H1 (cell line): ENCODE measurements around the gene TBC1D9. TPM values are rescaled to one million over a fixed set of nuclear protein-coding genes. Genes with fewer than 3 reads are reported as not detected.

Experiments used
- BRCA1 ChIP-seq: IDR thresholded peaks from 2 replicates; pipeline ENCODE4 v1.6.1; 2012; ENCODE audit warnings: low read depth, low read length, improper control_type of control experiment
- CBX5 ChIP-seq: fragments of 300-800, 300-1000 bp; sonication (generic); IDR thresholded peaks from 2 replicates; pipeline ENCODE4 v1.7.1; 2016; ENCODE audit warnings: antibody characterized with exemption, low read length, low read depth
- CHD7 ChIP-seq: fragments of 300-600 bp; sonication (generic); IDR thresholded peaks from 2 replicates; pipeline ENCODE4 v1.7.1; 2012; ENCODE audit warnings: low read length, moderate library complexity, mild to moderate bottlenecking, inconsistent platforms; ENCODE audit not compliant: insufficient replicate concordance
- GTF2F1 ChIP-seq: IDR thresholded peaks from 2 replicates; pipeline ENCODE4 v1.6.1; 2012; ENCODE audit warnings: low read depth, low read length, improper control_type of control experiment, borderline replicate concordance
- NRF1 ChIP-seq: IDR thresholded peaks from 2 replicates; pipeline ENCODE4 v1.6.1; 2011; ENCODE audit warnings: mild to moderate bottlenecking, low read depth, low read length, improper control_type of control experiment
- POU5F1 ChIP-seq: IDR thresholded peaks from 2 replicates; pipeline ENCODE4 v1.6.1; 2011; ENCODE audit warnings: low read depth, mild to moderate bottlenecking, low read length, moderate library complexity
- SIRT6 ChIP-seq: IDR thresholded peaks from one replicate; pipeline ENCODE4 v1.7.1; 2012; ENCODE audit warnings: low read length, inconsistent platforms
- SIX5 ChIP-seq: IDR thresholded peaks from 2 replicates; pipeline ENCODE4 v1.6.1; 2011; ENCODE audit warnings: mild to moderate bottlenecking, low read depth, low read length
- SP1 ChIP-seq: IDR thresholded peaks from 2 replicates; pipeline ENCODE4 v1.6.1; 2011; ENCODE audit warnings: low read depth, low read length
- SP2 ChIP-seq: IDR thresholded peaks from 2 replicates; pipeline ENCODE4 v1.6.1; 2012; ENCODE audit warnings: mild to moderate bottlenecking, low read length, inconsistent platforms
- SRF ChIP-seq: IDR thresholded peaks from 2 replicates; pipeline ENCODE4 v1.6.1; 2011; ENCODE audit warnings: mild to moderate bottlenecking, low read depth, low read length, moderate library complexity
- TAF1 ChIP-seq: IDR thresholded peaks from 2 replicates; pipeline ENCODE4 v1.6.1; 2011; ENCODE audit warnings: mild to moderate bottlenecking, low read depth, low read length
- TAF7 ChIP-seq: optimal IDR thresholded peaks from 2 replicates; pipeline ENCODE3; 2011; ENCODE audit warnings: low read depth, mild to moderate bottlenecking, inconsistent platforms, low read length, moderate library complexity, borderline replicate concordance
- polyA plus RNA-seq, 7 experiments: library from polyadenylated mRNA; depleted of rRNA in 3 of 7; stranded (reverse) in 5 of 7; unstranded in 2 of 7; fragments of >200 nt in 5 of 7; fragments of 200-250 nt in 2 of 7; gene quantifications; 1 replicate in 5 of 7; 2 replicates in 1 of 7; 4 replicates in 1 of 7; pipeline versions ENCODE4 v1.2.1 to v1.2.3, GENCODE V29; 2011 to 2013; ENCODE audit warnings: missing spikeins in 2 of 7, mixed read lengths in 2 of 7
- total RNA-seq: library from RNA; stranded (reverse); fragmentation: NEBNext Ultra II Directional; extraction: Animal tissue kit (Norgen Biotek cat#: 25700); gene quantifications from 2 replicates; pipeline ENCODE4 v1.2.1, GENCODE V29; 2021

The TBC1D9 gene
- total and polyA plus RNA-seq, 2 of the 8 experiments (the other 6 are each of a cell fraction or from before 2014, with no cell fraction given) = 0.94 to 1.0 TPM

GRCh38 chr4:140740422-140740821 lies 15.8 kb downstream of the TBC1D9 start (continued):
- TF ChIP-seq CHD7 (no peak), TAF1 (no peak), CBX5 (no peak), GTF2F1 (no peak), SRF (no peak), SIRT6 (no peak), POU5F1 (no peak), SP1 (no peak), NRF1 (no peak), SIX5 (no peak), BRCA1 (no peak), SP2 (no peak), TAF7 (no peak)
